SK-N-MC (cell line): ENCODE results near the gene SCML1.

Source experiments
- EZH2 ChIP-seq: fragments of 200-600 bp; sonication (generic); IDR thresholded peaks from one replicate; pipeline ENCODE4 v1.6.1; 2017; ENCODE audit warnings: antibody characterized with exemption
- POLR2AphosphoS5 ChIP-seq: IDR thresholded peaks from 2 replicates; pipeline ENCODE4 v1.6.1; 2012; ENCODE audit warnings: mild to moderate bottlenecking, low read depth, low read length, borderline replicate concordance

DNA sequence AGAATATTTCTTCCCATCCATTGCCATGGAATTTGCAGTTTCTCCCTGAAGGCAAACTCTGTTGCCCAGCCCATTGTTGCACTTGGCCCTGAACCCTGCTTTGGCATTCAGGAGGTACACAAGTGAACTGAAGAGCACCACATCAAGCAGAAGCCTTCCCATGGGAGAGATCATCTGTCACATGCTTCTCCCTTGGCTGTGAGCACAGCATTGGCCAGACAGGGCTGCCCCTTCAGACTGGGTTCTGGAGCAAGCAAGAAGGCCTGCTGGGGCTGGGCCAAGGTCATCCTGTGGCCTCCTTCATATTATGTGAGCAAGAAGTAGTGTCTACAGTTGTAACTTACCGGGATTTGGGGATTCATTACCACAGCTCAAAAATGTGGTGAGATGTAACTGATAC lies 22.7 kb downstream of the SCML1 start:
- TF ChIP-seq EZH2 (no peak), POLR2AphosphoS5 (no peak)
